Measurements from ENCODE around the gene MRPL28.

MRPL28 gene

GRCh38 chr16:404971-405486 is 34.7 kb upstream of the MRPL28 start:
- H3K27ac ChIP-seq: no peak overlapping the region
- no peak for TF ChIP-seq ZFX (IDR thresholded peaks at IDR 0.05; ENCODE audit: borderline replicate concordance)

GRCh38 chr16:401468-402348 is 31.4 kb upstream of the MRPL28 start, which contains the start of gene DECR2:
DECR2 (plus strand) TSS chr16:401885; CDS start chr16:401964, 79 bp downstream.
- peak within 1 kb of the TSS; percentile 96 for H3K27ac ChIP-seq
- peak; percentile 74 for TF ChIP-seq CTCF (IDR thresholded peaks at IDR 0.05)
- no peak for TF ChIP-seq ZFX (IDR thresholded peaks at IDR 0.05; ENCODE audit: borderline replicate concordance)

DNA sequence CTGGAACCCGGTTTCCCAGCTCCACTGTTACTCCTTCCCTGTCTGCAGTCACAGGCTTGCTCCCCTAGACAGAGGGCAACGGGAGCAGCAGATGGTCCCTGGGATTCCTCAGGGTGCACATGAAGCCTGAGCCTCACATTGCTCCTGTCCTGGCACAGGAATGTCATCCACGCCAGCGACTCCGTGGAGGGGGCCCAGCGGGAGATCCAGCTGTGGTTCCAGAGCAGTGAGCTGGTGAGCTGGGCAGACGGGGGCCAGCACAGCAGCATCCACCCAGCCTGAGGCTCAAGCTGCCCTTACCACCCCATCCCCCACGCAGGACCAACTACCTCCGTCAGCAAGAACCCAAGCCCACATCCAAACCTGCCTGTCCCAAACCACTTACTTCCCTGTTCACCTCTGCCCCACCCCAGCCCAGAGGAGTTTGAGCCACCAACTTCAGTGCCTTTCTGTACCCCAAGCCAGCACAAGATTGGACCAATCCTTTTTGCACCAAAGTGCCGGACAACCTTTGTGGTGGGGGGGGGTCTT is 29.8 kb upstream of the MRPL28 start:
- peak overlapping the region; percentile 96 for H3K27ac ChIP-seq
- TF ChIP-seq ZFX (IDR thresholded peaks at IDR 0.05; ENCODE audit: borderline replicate concordance): no peak

- H3K27ac ChIP-seq: peak overlapping the region; percentile 96; the same call in 1 of the 2 replicates
- TF ChIP-seq ZFX (IDR thresholded peaks at IDR 0.05; ENCODE audit: borderline replicate concordance): no peak
- TF ChIP-seq CTCF (IDR thresholded peaks at IDR 0.05): no peak
These were observed 29.1 kb upstream of the MRPL28 start for GRCh38 chr16:399340-400019.

DNA sequence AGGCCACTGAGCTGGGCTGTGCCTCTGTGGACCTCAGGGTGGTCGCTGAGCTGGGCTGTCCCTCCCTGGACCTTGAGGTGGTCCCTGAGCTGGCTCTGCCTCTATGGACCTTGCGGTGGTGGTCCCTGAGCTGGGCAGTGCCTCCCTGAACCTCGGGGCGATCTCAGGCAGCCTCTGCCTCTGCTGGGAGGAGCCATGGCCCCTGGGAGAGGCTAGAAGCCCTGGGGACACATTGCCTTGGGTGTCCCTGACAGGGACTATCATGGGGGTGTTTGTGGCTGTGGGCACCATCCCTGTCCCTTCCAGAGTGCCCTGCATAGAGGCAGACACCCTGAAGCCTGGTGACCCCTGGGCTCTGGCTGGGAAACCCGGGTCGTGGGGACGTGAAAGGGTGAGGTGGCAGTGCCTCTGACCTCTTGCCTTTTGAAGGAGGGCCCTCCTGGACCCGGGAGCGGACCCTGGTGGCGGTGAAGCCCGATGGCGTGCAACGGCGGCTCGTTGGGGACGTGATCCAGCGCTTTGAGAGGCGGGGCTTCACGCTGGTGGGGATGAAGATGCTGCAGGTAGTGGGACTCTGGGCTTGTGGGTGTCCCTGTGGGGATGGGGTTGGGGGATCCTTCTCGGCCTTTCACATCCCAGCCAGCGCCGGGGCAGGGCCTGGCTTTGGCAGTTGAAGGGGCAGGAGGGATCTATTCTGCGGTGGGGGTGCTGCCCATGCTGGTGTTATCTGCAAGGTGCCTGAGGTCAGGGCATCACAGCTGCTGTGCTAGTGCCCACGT is 28.4 kb upstream of the MRPL28 start:
- peak overlapping the region; percentile 96 for H3K27ac ChIP-seq
- TF ChIP-seq ZFX (IDR thresholded peaks at IDR 0.05; ENCODE audit: borderline replicate concordance) (no peak), CTCF (IDR thresholded peaks at IDR 0.05) (no peak)

DNA sequence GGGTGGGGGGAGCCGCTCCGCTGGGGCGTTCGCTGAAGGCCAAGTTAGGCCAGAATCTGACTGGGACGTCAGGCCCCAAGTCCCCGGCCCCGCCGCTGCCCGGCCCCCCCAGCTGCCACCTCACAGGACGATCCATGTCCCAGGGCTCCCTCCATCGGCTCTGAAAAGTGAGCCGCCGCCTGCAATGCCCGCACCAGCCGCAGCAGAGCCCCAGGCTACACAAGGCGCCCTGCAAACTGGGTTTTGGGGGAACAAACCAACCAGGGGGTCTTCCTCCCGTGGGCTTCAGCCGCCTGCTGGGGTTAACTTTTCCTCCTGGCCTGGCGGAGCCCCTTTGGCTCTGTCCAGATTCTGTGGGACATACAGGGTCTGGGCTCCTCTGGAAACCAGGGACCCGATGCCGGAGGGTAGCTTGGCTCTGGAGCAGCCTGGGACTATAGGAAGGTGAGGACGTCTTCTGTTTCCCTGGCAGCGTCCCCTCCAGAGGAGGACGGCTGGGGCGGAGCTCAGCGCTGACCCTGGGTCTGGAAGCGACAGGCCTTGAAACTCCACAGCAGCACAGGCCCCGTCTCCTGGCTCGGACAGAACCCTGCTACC is 27.5 kb upstream of the MRPL28 start:
- TF ChIP-seq CTCF (IDR thresholded peaks at IDR 0.05) (0 out of 2 replicates have a peak, but pooled peaks have one; percentile 10), ZFX (IDR thresholded peaks at IDR 0.05; ENCODE audit: borderline replicate concordance) (no peak)
- H3K27ac ChIP-seq: peak overlapping the region; percentile 58

DNA sequence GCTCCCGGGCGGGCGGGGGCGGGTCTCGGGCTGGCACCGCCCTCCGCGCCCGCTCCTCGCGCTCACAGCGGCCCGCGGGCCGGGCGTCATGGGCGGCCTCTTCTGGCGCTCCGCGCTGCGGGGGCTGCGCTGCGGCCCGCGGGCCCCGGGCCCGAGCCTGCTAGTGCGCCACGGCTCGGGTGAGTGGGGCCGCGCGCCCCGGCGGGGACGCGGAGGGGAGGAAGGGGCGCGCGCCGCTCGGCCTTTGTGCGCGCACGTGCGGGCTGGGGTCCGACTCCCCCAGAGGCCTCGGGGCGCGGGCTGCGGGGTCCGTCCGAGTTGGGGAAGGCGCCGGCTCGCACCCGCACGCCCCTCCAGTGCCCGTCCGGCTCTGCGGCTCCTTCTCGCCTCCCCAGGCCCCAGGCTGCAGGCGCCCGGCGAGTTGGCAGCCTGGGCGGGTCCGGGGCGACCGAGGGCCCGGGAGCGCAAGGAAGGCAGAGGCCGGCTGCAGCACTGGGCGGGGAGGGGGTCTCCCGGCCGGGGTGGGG is 26.9 kb upstream of the MRPL28 start, which contains the start of gene NME4:
Gene NME4 (plus strand): TSS at position 65 of the 527 bp plus-strand sequence. CDS start 24 bp downstream, at position 89.
- H3K27ac ChIP-seq: peak within 1 kb of the TSS; percentile 59
- TF ChIP-seq ZFX (IDR thresholded peaks at IDR 0.05; ENCODE audit: borderline replicate concordance) (no peak), CTCF (IDR thresholded peaks at IDR 0.05) (no peak)
